GM19467 (cell line): ENCODE measurements around the gene CMIP.

Source experiments
- ATAC-seq: cut with Tn5 transposase; IDR thresholded peaks from one replicate; pipeline ENCODE4 v1.9.1; 2021; ENCODE audit warnings: mild to moderate bottlenecking, moderate library complexity; ENCODE audit not compliant: unreplicated experiment

Gene CMIP

GRCh38 chr16:81649561-81650184, 205.1 kb downstream of the CMIP start:
- no peak for ATAC-seq

- ATAC-seq = no peak
These were observed 205.7 kb downstream of the CMIP start for GRCh38 chr16:81650281-81650680.

- ATAC-seq = no peak
These were observed 206.5 kb downstream of the CMIP start for GRCh38 chr16:81650982-81651562.

- ATAC-seq = no peak
These were observed 207.4 kb downstream of the CMIP start for GRCh38 chr16:81651758-81652718.

- no peak for ATAC-seq
These were observed 208.3 kb downstream of the CMIP start for GRCh38 chr16:81652798-81653505.

GRCh38 chr16:81654346-81654745, 209.7 kb downstream of the CMIP start:
- no peak for ATAC-seq

GRCh38 chr16:81655469-81656162, 211.0 kb downstream of the CMIP start:
- ATAC-seq = no peak

GRCh38 chr16:81657224-81657623, 212.6 kb downstream of the CMIP start:
- no peak for ATAC-seq

- no peak for ATAC-seq
These were observed 213.2 kb downstream of the CMIP start for GRCh38 chr16:81657781-81658180.

- ATAC-seq = no peak
These were observed 213.8 kb downstream of the CMIP start for GRCh38 chr16:81658373-81658772.

GRCh38 chr16:81659249-81659648, 214.6 kb downstream of the CMIP start:
- ATAC-seq = no peak

GRCh38 chr16:81661082-81661481, 216.5 kb downstream of the CMIP start:
- no peak for ATAC-seq

- ATAC-seq = no peak
These were observed 219.5 kb downstream of the CMIP start for GRCh38 chr16:81664153-81664552.

GRCh38 chr16:81665588-81665987, 221.0 kb downstream of the CMIP start:
- ATAC-seq = no peak

GRCh38 chr16:81666113-81666512, 221.5 kb downstream of the CMIP start:
- no peak for ATAC-seq

- ATAC-seq = no peak
These were observed 223.9 kb downstream of the CMIP start for GRCh38 chr16:81668243-81669097.

- no peak for ATAC-seq
These were observed 225.1 kb downstream of the CMIP start for GRCh38 chr16:81669473-81670350.

- ATAC-seq = no peak
These were observed 227.4 kb downstream of the CMIP start for GRCh38 chr16:81671738-81672597.
